Ovary (tissue), 3 donors: ENCODE results near the gene TRIP6.

Experiments
- EP300 ChIP-seq: sonication (generic); formaldehyde crosslinking; IDR thresholded peaks from one replicate; pipeline ENCODE4 v1.6.1; 2017; ENCODE audit warnings: antibody characterized with exemption
- TF ChIP-seq, protein P1 (sequence below), 3 donors: fragments of 450-650 bp in 2 of 3; fragments of 200-600 bp in 1 of 3; IDR thresholded peaks; one replicate each; pipeline versions ENCODE4 v1.5.1 to v1.8.0; 2016 to 2022; ENCODE audit warnings: antibody characterized with exemption in 3 of 3, mild to moderate bottlenecking in 1 of 3
- donor health status: DM: no; HTN: no; CAD: no.

DNA sequence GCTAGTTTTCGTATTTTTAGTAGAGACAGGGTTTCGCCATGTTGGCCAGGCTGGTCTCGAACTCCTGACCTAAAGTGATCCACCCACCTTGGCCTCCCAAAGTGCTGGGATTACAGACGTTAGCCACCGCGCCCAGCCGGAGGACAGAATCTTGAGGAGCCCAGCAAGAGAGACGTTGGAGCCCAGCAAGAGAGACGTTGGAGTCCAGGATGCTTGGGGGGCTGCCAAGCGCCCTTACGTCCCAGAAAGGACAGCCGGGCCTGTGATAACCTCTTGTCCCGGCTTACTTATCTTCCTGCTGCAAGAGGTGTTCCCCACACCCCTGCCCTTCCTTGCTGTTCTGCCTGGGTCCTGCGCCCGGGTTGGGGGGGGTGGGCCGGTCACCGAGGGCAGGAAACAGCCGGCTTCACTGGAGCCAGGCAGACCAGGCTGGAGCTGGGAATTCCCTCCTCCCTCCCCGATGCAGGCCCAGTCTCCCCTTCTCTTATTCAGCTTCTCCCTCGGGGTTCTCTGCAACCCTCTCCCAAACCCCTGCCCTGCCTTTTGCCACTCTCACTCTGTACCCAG is 38.0 kb upstream of the TRIP6 start:
- TF ChIP-seq EP300: no peak
- TF ChIP-seq, protein P1, sequence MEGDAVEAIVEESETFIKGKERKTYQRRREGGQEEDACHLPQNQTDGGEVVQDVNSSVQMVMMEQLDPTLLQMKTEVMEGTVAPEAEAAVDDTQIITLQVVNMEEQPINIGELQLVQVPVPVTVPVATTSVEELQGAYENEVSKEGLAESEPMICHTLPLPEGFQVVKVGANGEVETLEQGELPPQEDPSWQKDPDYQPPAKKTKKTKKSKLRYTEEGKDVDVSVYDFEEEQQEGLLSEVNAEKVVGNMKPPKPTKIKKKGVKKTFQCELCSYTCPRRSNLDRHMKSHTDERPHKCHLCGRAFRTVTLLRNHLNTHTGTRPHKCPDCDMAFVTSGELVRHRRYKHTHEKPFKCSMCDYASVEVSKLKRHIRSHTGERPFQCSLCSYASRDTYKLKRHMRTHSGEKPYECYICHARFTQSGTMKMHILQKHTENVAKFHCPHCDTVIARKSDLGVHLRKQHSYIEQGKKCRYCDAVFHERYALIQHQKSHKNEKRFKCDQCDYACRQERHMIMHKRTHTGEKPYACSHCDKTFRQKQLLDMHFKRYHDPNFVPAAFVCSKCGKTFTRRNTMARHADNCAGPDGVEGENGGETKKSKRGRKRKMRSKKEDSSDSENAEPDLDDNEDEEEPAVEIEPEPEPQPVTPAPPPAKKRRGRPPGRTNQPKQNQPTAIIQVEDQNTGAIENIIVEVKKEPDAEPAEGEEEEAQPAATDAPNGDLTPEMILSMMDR (IDR thresholded peaks at IDR 0.05): no peak
